ENCODE measurements around the gene SACM1L.

The SACM1L gene

DNA sequence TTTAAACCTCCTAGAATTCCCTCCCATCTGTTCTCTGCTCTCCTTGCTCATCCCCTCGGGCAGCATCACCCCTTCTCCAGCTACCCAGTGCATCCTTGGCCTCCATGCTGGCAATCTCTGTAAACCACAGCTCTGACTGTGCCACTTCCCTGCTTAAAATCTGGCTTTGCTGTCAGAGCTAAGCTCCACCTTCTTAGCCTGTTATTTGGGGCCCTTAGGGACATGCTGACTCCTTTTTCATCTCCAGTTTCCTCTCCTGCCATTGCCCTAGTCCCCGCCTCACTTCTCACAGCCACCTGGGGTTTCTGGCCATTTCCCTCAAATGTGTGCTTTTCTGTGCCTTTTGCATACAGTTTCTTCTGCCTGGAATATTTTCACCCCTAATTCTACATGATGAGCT, 101.4 kb downstream of the SACM1L start:
- DNase-seq, result no peak

GRCh38 chr3:45792036-45792435, 102.8 kb downstream of the SACM1L start:
- DNase-seq, result no peak

GRCh38 chr3:45792516-45793172, 103.4 kb downstream of the SACM1L start:
- no peak for DNase-seq

GRCh38 chr3:45793482-45794176, 104.4 kb downstream of the SACM1L start:
- DNase-seq, result no peak

- DNase-seq, result no peak
Observed at GRCh38 chr3:45794177-45794560, 105.0 kb downstream of the SACM1L start.

DNA sequence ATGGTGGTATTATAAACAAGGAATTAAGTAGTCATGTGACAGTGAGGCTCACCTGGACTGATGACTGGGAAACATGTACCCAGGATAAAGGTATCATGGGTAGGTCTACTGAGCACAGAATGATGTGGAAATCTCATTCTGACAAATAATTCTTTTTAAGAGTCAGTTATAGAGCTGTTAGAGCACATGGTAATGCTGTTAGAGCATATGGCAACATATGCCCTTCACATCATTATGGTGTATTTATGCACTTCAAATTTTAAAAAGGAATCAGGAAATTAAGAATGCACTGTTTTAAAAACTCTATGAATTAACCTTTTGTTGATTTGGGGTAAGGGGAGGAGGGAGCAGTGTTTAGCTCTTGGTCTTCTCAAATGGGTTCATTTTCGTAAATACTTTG, 105.5 kb downstream of the SACM1L start:
- no peak for DNase-seq

All from Kasumi-1 (cell line).